Measurements from ENCODE around the gene CHST11.

CHST11 gene

GRCh38 chr12:104720339-104721038, 263.7 kb downstream of the CHST11 start:
- Histone ChIP-seq H3K36me3 (ENCODE audit: insufficient read depth, low read length) (peaks cover 44% of the 10 kb centered on the region), H3K4me2 (ENCODE audit: insufficient read depth, low read length) (peak overlapping the region; percentile 69), H2AFZ (ENCODE audit: low read depth, low read length) (no peak overlapping the region; the same call in 1 of the 2 replicates), H3K4me3 (ENCODE audit: low read depth in 1 of 2, low read length in 2 of 2) (peak overlapping the region in 1 of 2 experiments; percentile 52; a peak in 3 of 4 replicates), H3K27me3 (ENCODE audit: insufficient read depth, low read length, poor library complexity) (no peaks in the 10 kb centered on the region), H3K4me1 (ENCODE audit: insufficient read depth, low read length) (peaks cover 57% of the 10 kb centered on the region), H4K20me1 (ENCODE audit: insufficient read depth, low read length) (peaks cover 93% of the 10 kb centered on the region), H3K9ac (ENCODE audit: low read depth, low read length) (peak overlapping the region; percentile 59), H3K9me3 (ENCODE audit: insufficient read depth, low read length, severe bottlenecking) (no peaks in the 10 kb centered on the region), H3K79me2 (ENCODE audit: insufficient read depth, low read length) (peaks cover 92% of the 10 kb centered on the region), H3K27ac (ENCODE audit: low read length) (peak overlapping the region; percentile 84)
- DNase-seq (peak; percentile 84), ATAC-seq (ENCODE audit: insufficient read depth, low read depth) (peak; percentile 83)
- TF ChIP-seq EZH2 (IDR thresholded peaks at IDR 0.05; ENCODE audit: borderline replicate concordance, low read depth, low read length, severe bottlenecking) (no peak), CTCF (IDR thresholded peaks at IDR 0.05; ENCODE audit: borderline replicate concordance, extremely low read depth, low read length, poor library complexity, severe bottlenecking) (no peak)

GRCh38 chr12:104721039-104721405, 264.3 kb downstream of the CHST11 start:
- Histone ChIP-seq H3K4me3 (ENCODE audit: low read depth in 1 of 2, low read length in 2 of 2) (peak overlapping the region in 1 of 2 experiments; percentile 52; a peak in 3 of 4 replicates), H3K4me1 (ENCODE audit: insufficient read depth, low read length) (peaks cover 52% of the 10 kb centered on the region), H3K79me2 (ENCODE audit: insufficient read depth, low read length) (peaks cover 92% of the 10 kb centered on the region), H3K9me3 (ENCODE audit: insufficient read depth, low read length, severe bottlenecking) (no peaks in the 10 kb centered on the region), H4K20me1 (ENCODE audit: insufficient read depth, low read length) (peaks cover 93% of the 10 kb centered on the region), H3K36me3 (ENCODE audit: insufficient read depth, low read length) (peaks cover 49% of the 10 kb centered on the region), H3K9ac (ENCODE audit: low read depth, low read length) (peak overlapping the region; percentile 59), H3K27ac (ENCODE audit: low read length) (peak overlapping the region; percentile 84), H2AFZ (ENCODE audit: low read depth, low read length) (no peak overlapping the region; the same call in 1 of the 2 replicates), H3K27me3 (ENCODE audit: insufficient read depth, low read length, poor library complexity) (no peaks in the 10 kb centered on the region), H3K4me2 (ENCODE audit: insufficient read depth, low read length) (peak overlapping the region; percentile 69)
- no peak for TF ChIP-seq CTCF (IDR thresholded peaks at IDR 0.05; ENCODE audit: borderline replicate concordance, extremely low read depth, low read length, poor library complexity, severe bottlenecking)
- TF ChIP-seq EZH2 (IDR thresholded peaks at IDR 0.05; ENCODE audit: borderline replicate concordance, low read depth, low read length, severe bottlenecking): no peak
- ATAC-seq (ENCODE audit: insufficient read depth, low read depth) (peak; percentile 6), DNase-seq (no peak)

- H3K4me3 ChIP-seq (ENCODE audit: low read depth in 1 of 2, low read length in 2 of 2): no peak overlapping the region
- no peaks in the 10 kb centered on the region for H3K9me3 ChIP-seq (ENCODE audit: insufficient read depth, low read length, severe bottlenecking)
- no peak overlapping the region for H3K4me2 ChIP-seq (ENCODE audit: insufficient read depth, low read length)
- H3K4me1 ChIP-seq (ENCODE audit: insufficient read depth, low read length): peaks cover 45% of the 10 kb centered on the region
- TF ChIP-seq EZH2 (IDR thresholded peaks at IDR 0.05; ENCODE audit: borderline replicate concordance, low read depth, low read length, severe bottlenecking): no peak
- TF ChIP-seq CTCF (IDR thresholded peaks at IDR 0.05; ENCODE audit: borderline replicate concordance, extremely low read depth, low read length, poor library complexity, severe bottlenecking): no peak
- H3K36me3 ChIP-seq (ENCODE audit: insufficient read depth, low read length): peaks cover 50% of the 10 kb centered on the region
- H4K20me1 ChIP-seq (ENCODE audit: insufficient read depth, low read length): peaks cover 93% of the 10 kb centered on the region
- peak overlapping the region; percentile 84; the same call in 1 of the 2 replicates for H3K27ac ChIP-seq (ENCODE audit: low read length)
- peaks cover 92% of the 10 kb centered on the region for H3K79me2 ChIP-seq (ENCODE audit: insufficient read depth, low read length)
- ATAC-seq (ENCODE audit: insufficient read depth, low read depth): no peak
- no peak overlapping the region for H3K9ac ChIP-seq (ENCODE audit: low read depth, low read length)
- H3K27me3 ChIP-seq (ENCODE audit: insufficient read depth, low read length, poor library complexity): no peaks in the 10 kb centered on the region
- H2AFZ ChIP-seq (ENCODE audit: low read depth, low read length): no peak overlapping the region
- DNase-seq: no peak
Observed at GRCh38 chr12:104721936-104722335, 265.2 kb downstream of the CHST11 start.

Measured in DND-41 (cell line).